ENCODE results near the gene MPHOSPH10.

DNA sequence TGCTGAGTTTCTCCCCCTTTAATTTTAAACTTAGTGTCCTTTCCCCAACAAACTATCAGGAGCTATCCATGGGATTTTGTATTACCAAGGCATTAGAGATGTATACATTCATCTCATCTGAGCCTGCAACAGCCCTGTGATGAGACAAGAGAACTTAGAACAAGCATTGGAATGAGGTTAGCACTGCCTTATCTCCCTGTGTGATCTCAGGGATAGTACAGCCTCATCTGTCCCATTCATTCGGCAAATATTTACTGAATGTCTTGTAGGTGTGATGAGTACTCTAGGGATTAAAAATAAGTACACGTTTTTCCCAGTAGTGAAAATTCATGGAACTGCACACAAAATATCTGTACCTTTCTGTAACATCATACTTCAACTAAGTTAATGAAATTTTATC lies 50.9 kb downstream of the MPHOSPH10 start:
- TF ChIP-seq, protein P1, sequence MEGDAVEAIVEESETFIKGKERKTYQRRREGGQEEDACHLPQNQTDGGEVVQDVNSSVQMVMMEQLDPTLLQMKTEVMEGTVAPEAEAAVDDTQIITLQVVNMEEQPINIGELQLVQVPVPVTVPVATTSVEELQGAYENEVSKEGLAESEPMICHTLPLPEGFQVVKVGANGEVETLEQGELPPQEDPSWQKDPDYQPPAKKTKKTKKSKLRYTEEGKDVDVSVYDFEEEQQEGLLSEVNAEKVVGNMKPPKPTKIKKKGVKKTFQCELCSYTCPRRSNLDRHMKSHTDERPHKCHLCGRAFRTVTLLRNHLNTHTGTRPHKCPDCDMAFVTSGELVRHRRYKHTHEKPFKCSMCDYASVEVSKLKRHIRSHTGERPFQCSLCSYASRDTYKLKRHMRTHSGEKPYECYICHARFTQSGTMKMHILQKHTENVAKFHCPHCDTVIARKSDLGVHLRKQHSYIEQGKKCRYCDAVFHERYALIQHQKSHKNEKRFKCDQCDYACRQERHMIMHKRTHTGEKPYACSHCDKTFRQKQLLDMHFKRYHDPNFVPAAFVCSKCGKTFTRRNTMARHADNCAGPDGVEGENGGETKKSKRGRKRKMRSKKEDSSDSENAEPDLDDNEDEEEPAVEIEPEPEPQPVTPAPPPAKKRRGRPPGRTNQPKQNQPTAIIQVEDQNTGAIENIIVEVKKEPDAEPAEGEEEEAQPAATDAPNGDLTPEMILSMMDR (IDR thresholded peaks at IDR 0.05; ENCODE audit: borderline replicate concordance, extremely low read depth, low read length, poor library complexity, severe bottlenecking): no peak
- no peak for TF ChIP-seq EZH2 (IDR thresholded peaks at IDR 0.05; ENCODE audit: borderline replicate concordance, low read depth, low read length, severe bottlenecking)

Data from DND-41 (cell line).